ENCODE data around the gene GLUD1. TPM values are rescaled to one million over a fixed set of nuclear protein-coding genes. Genes with fewer than 3 reads are reported as not detected.
A peak's percentile ranks its signal among the peaks of the same experiment; 100 is the strongest.
"Not testable (repeated sequence)": the region's sequence is repeated elsewhere in the genome, so short reads cannot be mapped to it uniquely, and the experiment has no call there.

Gene GLUD1
- total RNA-seq, 1 donor from 2014 or later, result 108 TPM

DNA sequence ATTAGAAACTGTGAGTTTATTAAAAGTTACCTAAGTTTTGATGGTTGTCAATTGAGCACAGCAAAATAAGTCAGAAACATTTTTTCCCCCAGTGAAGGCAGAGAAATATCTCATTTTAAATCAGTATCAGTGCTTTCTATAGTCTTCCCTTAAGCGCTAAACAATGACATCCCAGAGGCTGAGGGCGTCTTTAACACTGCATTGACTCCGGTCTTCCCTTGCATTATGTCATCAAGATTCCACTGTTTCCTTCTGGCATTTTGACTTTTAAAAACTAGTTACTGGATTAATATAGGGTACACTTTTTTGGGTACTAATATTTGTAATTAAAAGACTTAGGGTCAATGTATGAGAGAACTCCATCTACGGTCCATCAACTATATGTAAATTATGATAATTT, 3.9 kb downstream of the GLUD1 start:
- Histone ChIP-seq H3K4me1 (ENCODE audit: control insufficient read depth in 3 of 3, insufficient read depth in 3 of 3, low read length in 3 of 3) (peaks cover 12 to 21% (median 16%) of the 10 kb centered on the region in 3 donors), H3K36me3 (ENCODE audit: control insufficient read depth in 3 of 3, insufficient read depth in 3 of 3, low read length in 3 of 3) (peaks cover 0 to 3% (median 0%) of the 10 kb centered on the region in 3 donors), H3K27ac (ENCODE audit: low read depth, low read length) (no peak overlapping the region), H3K27me3 (ENCODE audit: control insufficient read depth in 3 of 3, insufficient read depth in 3 of 3, low read length in 3 of 3) (no peaks in the 10 kb centered on the region), H3K9me3 (ENCODE audit: control insufficient read depth in 3 of 3, low read length in 3 of 3) (no peaks in the 10 kb centered on the region), H3K4me3 (ENCODE audit: low read length in 3 of 3) (no peak overlapping the region), H3K9ac (ENCODE audit: low read depth in 1 of 3, low read length in 3 of 3) (no peak overlapping the region)

- Histone ChIP-seq H3K9me3 (ENCODE audit: control insufficient read depth in 3 of 3, low read length in 3 of 3) (no peaks in the 10 kb centered on the region), H3K4me1 (ENCODE audit: control insufficient read depth in 3 of 3, insufficient read depth in 3 of 3, low read length in 3 of 3) (peaks cover 9 to 21% (median 12%) of the 10 kb centered on the region in 3 donors), H3K27me3 (ENCODE audit: control insufficient read depth in 3 of 3, insufficient read depth in 3 of 3, low read length in 3 of 3) (no peaks in the 10 kb centered on the region)
Observed at GRCh38 chr10:87089746-87090145, 4.9 kb downstream of the GLUD1 start.

DNA sequence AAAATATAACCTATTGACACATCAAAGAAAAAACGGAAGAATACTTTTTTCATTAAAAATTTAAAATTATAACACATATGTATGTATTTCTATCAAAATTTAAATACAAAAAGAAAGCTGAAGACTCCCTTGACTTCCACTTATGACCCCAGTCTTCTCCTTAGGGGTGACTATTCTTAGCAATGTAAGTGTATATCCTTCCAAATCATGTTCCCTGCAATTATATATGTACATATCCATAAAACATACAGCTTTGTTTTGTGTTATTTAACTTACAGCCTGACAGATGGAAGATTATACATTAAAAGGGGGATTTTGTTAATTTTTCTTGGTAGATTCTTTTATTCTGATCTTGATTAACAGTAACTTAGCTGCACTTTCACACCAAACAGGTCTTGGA, 9.1 kb downstream of the GLUD1 start:
- H3K27me3 ChIP-seq (ENCODE audit: control insufficient read depth in 3 of 3, insufficient read depth in 3 of 3, low read length in 3 of 3), result no peaks in the 10 kb centered on the region
- no peaks in the 10 kb centered on the region for H3K9me3 ChIP-seq (ENCODE audit: control insufficient read depth in 3 of 3, low read length in 3 of 3)
- no peak overlapping the region for H3K9ac ChIP-seq (ENCODE audit: low read depth in 1 of 3, low read length in 3 of 3)
- H3K4me1 ChIP-seq (ENCODE audit: control insufficient read depth in 3 of 3, insufficient read depth in 3 of 3, low read length in 3 of 3), result peaks cover 0 to 3% (median 3%) of the 10 kb centered on the region in 3 donors
- H3K36me3 ChIP-seq (ENCODE audit: control insufficient read depth in 3 of 3, insufficient read depth in 3 of 3, low read length in 3 of 3), result peaks cover 0 to 3% (median 0%) of the 10 kb centered on the region in 3 donors
- no peak overlapping the region for H3K27ac ChIP-seq (ENCODE audit: low read depth, low read length)
- no peak overlapping the region for H3K4me3 ChIP-seq (ENCODE audit: low read length in 3 of 3)

More at GRCh38 chr10:87089746-87090145, 4.9 kb downstream of the GLUD1 start:
- Histone ChIP-seq H3K9ac (ENCODE audit: low read depth in 1 of 3, low read length in 3 of 3) (no peak overlapping the region), H3K4me3 (ENCODE audit: low read length in 3 of 3) (no peak overlapping the region), H3K27ac (ENCODE audit: low read depth, low read length) (no peak overlapping the region), H3K36me3 (ENCODE audit: control insufficient read depth in 3 of 3, insufficient read depth in 3 of 3, low read length in 3 of 3) (peaks cover 0 to 3% (median 0%) of the 10 kb centered on the region in 3 donors)

DNA sequence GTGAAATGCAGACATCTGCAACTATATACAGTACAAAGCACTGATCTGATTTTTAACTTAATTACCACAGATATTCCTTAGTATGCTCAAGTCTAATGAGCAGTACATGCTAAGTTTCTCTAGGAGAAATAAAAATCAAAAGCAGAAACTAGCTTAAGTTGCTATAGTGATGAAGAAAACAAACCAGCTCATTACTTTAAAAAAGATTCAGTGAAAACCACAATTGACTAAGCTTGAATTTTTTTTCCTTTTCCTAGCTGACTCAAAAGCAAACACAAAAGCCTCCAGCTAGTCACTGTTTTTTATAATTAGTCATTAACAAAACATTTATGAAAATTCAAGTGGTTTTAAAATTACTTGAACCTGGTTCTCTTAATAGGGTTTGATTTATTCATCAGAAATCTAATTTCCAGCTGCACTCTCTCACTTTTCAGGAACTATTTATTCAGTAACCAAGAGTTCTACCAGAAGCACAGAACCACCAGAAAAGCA, 10.3 kb downstream of the GLUD1 start:
- not testable (repeated sequence) for H3K9ac ChIP-seq (ENCODE audit: low read depth in 1 of 3, low read length in 3 of 3); H3K36me3 ChIP-seq (ENCODE audit: control insufficient read depth in 3 of 3, insufficient read depth in 3 of 3, low read length in 3 of 3); H3K27me3 ChIP-seq (ENCODE audit: control insufficient read depth in 3 of 3, insufficient read depth in 3 of 3, low read length in 3 of 3); H3K9me3 ChIP-seq (ENCODE audit: control insufficient read depth in 3 of 3, low read length in 3 of 3); H3K4me3 ChIP-seq (ENCODE audit: low read length in 3 of 3); H3K4me1 ChIP-seq (ENCODE audit: control insufficient read depth in 3 of 3, insufficient read depth in 3 of 3, low read length in 3 of 3)
- H3K27ac ChIP-seq (ENCODE audit: low read depth, low read length), result peak overlapping the region; percentile 59

- not testable (repeated sequence) for H3K36me3 ChIP-seq (ENCODE audit: control insufficient read depth in 3 of 3, insufficient read depth in 3 of 3, low read length in 3 of 3); H3K4me3 ChIP-seq (ENCODE audit: low read length in 3 of 3); H3K4me1 ChIP-seq (ENCODE audit: control insufficient read depth in 3 of 3, insufficient read depth in 3 of 3, low read length in 3 of 3); H3K27me3 ChIP-seq (ENCODE audit: control insufficient read depth in 3 of 3, insufficient read depth in 3 of 3, low read length in 3 of 3); H3K9me3 ChIP-seq (ENCODE audit: control insufficient read depth in 3 of 3, low read length in 3 of 3); H3K9ac ChIP-seq (ENCODE audit: low read depth in 1 of 3, low read length in 3 of 3)
- peak overlapping the region; percentile 59 for H3K27ac ChIP-seq (ENCODE audit: low read depth, low read length)
Observed at GRCh38 chr10:87083576-87084290, 10.9 kb downstream of the GLUD1 start.

DNA sequence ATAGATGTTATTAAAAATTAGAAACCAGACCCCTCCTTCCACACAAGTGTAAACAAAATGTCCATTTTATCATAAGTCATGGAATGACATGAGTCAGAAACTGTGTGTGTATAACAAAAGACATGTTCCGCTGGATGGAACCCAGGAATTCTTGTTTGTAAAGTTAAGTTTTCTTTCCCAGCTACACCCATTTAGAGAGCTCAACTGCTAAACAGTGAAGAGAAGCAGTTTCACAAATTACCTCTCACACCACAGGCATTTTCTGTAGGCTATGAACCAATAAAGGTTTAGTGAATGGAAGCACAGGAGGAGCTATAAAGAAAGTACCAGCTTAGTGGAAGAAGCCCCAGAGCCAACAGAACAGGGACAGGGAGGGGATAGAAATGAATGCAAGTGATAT, 12.4 kb downstream of the GLUD1 start:
- not testable (repeated sequence) for H3K4me3 ChIP-seq (ENCODE audit: low read length in 3 of 3); H3K27me3 ChIP-seq (ENCODE audit: control insufficient read depth in 3 of 3, insufficient read depth in 3 of 3, low read length in 3 of 3); H3K36me3 ChIP-seq (ENCODE audit: control insufficient read depth in 3 of 3, insufficient read depth in 3 of 3, low read length in 3 of 3); H3K9ac ChIP-seq (ENCODE audit: low read depth in 1 of 3, low read length in 3 of 3); H3K9me3 ChIP-seq (ENCODE audit: control insufficient read depth in 3 of 3, low read length in 3 of 3); H3K27ac ChIP-seq (ENCODE audit: low read depth, low read length); H3K4me1 ChIP-seq (ENCODE audit: control insufficient read depth in 3 of 3, insufficient read depth in 3 of 3, low read length in 3 of 3)

DNA sequence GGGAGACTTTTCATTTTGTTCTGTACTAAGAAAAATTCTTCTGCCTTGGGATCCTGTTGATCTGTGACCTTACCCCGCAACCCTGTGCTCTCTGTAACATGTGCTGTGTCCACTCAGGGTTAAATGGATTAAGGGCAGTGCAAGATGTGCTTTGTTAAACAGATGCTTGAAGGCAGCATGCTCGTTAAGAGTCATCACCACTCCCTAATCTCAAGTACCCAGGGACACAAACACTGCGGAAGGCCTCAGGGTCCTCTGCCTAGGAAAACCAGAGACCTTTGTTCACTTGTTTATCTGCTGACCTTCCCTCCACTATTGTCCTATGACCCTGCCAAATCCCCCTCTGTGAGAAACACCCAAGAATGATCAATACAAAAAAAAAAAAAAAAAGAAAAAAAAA, 13.1 kb downstream of the GLUD1 start:
- H3K4me1 ChIP-seq (ENCODE audit: control insufficient read depth in 3 of 3, insufficient read depth in 3 of 3, low read length in 3 of 3); H3K36me3 ChIP-seq (ENCODE audit: control insufficient read depth in 3 of 3, insufficient read depth in 3 of 3, low read length in 3 of 3); H3K9ac ChIP-seq (ENCODE audit: low read depth in 1 of 3, low read length in 3 of 3); H3K4me3 ChIP-seq (ENCODE audit: low read length in 3 of 3); H3K27me3 ChIP-seq (ENCODE audit: control insufficient read depth in 3 of 3, insufficient read depth in 3 of 3, low read length in 3 of 3); H3K27ac ChIP-seq (ENCODE audit: low read depth, low read length); H3K9me3 ChIP-seq (ENCODE audit: control insufficient read depth in 3 of 3, low read length in 3 of 3): not testable (repeated sequence)

DNA sequence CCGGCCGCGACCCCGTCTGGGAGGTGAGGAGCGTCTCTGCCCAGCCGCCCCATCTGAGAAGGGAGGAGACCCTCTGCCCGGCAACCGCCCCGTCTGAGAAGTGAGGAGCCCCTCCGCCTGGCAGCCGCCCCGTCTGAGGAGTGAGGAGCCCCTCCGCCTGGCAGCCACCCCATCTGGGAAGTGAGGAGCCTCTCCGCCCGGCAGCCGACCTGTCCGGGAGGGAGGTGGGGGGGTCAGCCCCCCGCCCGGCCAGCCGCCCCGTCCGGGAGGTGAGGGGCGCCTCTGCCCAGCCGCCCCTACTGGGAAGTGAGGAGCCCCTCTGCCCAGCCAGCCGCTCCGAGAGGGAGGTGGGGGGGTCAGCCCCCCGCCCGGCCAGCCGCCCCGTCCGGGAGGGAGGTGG, 14.0 kb downstream of the GLUD1 start:
- H3K27me3 ChIP-seq (ENCODE audit: control insufficient read depth in 3 of 3, insufficient read depth in 3 of 3, low read length in 3 of 3), result not testable (repeated sequence)

DNA sequence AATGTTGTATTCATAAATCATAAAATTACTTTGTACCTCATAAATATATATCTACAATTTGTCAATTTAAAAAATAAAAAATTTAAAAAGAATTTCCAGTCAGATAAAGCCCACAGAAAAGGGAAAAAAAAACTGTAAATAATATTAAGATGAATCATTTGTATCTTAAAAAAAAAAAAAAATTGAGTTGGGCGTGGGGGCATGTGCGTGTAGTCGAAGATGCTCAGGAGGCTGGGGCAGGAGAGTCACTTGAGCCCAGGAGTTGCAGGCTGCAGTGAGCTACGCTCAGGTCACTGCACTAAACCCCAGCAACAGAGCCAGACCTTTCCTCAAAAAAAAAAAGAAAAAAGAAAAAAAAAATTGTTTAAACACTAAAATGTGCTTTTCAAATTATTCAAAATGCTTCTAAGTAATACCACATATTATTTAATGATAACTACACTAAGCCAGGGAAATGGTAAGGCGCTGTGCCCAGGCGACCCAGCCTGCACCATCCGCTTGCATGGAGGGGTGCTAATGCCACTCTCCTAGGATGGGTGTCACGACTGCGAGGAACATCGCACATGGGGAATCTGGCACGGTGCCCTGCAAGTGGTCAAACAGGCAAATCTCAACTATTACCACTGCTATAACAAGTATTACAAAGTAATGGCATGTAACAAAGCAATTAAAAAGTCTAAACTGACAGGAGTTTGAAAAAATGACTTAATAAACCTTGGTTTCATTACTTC, 15.4 kb downstream of the GLUD1 start:
- peaks cover 0 to 1% (median 0%) of the 10 kb centered on the region in 3 donors for H3K36me3 ChIP-seq (ENCODE audit: control insufficient read depth in 3 of 3, insufficient read depth in 3 of 3, low read length in 3 of 3)
- H3K9me3 ChIP-seq (ENCODE audit: control insufficient read depth in 3 of 3, low read length in 3 of 3), result no peaks in the 10 kb centered on the region
- no peaks in the 10 kb centered on the region for H3K27me3 ChIP-seq (ENCODE audit: control insufficient read depth in 3 of 3, insufficient read depth in 3 of 3, low read length in 3 of 3)

More for the DNA sequence above, 14.0 kb downstream of the GLUD1 start:
- not testable (repeated sequence) for H3K36me3 ChIP-seq (ENCODE audit: control insufficient read depth in 3 of 3, insufficient read depth in 3 of 3, low read length in 3 of 3); H3K9ac ChIP-seq (ENCODE audit: low read depth in 1 of 3, low read length in 3 of 3); H3K9me3 ChIP-seq (ENCODE audit: control insufficient read depth in 3 of 3, low read length in 3 of 3); H3K4me3 ChIP-seq (ENCODE audit: low read length in 3 of 3); H3K4me1 ChIP-seq (ENCODE audit: control insufficient read depth in 3 of 3, insufficient read depth in 3 of 3, low read length in 3 of 3); H3K27ac ChIP-seq (ENCODE audit: low read depth, low read length)

DNA sequence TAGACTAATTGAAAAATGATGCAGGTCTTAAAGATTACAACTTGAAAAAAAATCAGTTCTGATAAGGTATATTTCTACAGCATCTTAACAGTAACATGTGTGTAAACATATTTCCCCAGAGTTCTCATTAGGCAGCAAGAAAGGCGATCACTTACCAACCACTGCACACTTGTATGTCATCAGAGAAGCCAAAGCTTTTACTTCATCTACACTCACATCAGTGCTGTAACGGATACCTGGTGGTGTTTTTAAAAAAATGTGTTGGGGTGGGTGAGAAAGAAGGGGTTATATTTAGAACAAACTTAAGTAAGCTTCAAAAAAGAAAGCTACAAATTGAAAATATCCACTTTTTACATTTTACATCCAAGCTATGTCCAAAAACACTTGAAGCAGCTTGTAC, 18.2 kb downstream of the GLUD1 start:
- not testable (repeated sequence) for H3K9me3 ChIP-seq (ENCODE audit: control insufficient read depth in 3 of 3, low read length in 3 of 3)

More for the DNA sequence above, 15.4 kb downstream of the GLUD1 start:
- H3K9ac ChIP-seq (ENCODE audit: low read depth in 1 of 3, low read length in 3 of 3), result no peak overlapping the region
- H3K4me1 ChIP-seq (ENCODE audit: control insufficient read depth in 3 of 3, insufficient read depth in 3 of 3, low read length in 3 of 3), result peaks cover 0 to 3% (median 3%) of the 10 kb centered on the region in 3 donors
- no peak overlapping the region for H3K27ac ChIP-seq (ENCODE audit: low read depth, low read length)
- no peak overlapping the region for H3K4me3 ChIP-seq (ENCODE audit: low read length in 3 of 3)

More for the DNA sequence above, 18.2 kb downstream of the GLUD1 start:
- not testable (repeated sequence) for H3K4me1 ChIP-seq (ENCODE audit: control insufficient read depth in 3 of 3, insufficient read depth in 3 of 3, low read length in 3 of 3); H3K36me3 ChIP-seq (ENCODE audit: control insufficient read depth in 3 of 3, insufficient read depth in 3 of 3, low read length in 3 of 3); H3K4me3 ChIP-seq (ENCODE audit: low read length in 3 of 3); H3K27ac ChIP-seq (ENCODE audit: low read depth, low read length); H3K27me3 ChIP-seq (ENCODE audit: control insufficient read depth in 3 of 3, insufficient read depth in 3 of 3, low read length in 3 of 3); H3K9ac ChIP-seq (ENCODE audit: low read depth in 1 of 3, low read length in 3 of 3)
